Measurements from ENCODE around the gene ESM1. TPM values are rescaled to one million over a fixed set of nuclear protein-coding genes. Genes with fewer than 3 reads are reported as not detected.

The ESM1 gene
- 1 to 10 TPM; 1.6 to 3.9 TPM for total RNA-seq
- polyA plus RNA-seq (ENCODE audit: insufficient read length in 2 of 2) = 1 to 10 TPM; 1.1 to 1.3 TPM
- long read RNA-seq, donor 1 = 0 reads
- long read RNA-seq, donor 2 = 0 reads
- long read RNA-seq, donor 3 = 0 reads
- long read RNA-seq, donor 4, partial matches to known transcripts = 0 of 1 reads
- long read RNA-seq, donor 4, other reads (novel, unspliced or antisense) = 0 of 1 reads

GRCh38 chr5:54985301-54986268, at the start of gene ESM1:
Gene ESM1, minus strand, starts transcription at chr5:54985593. Its CDS starts 76 bp downstream, at chr5:54985517.
- Histone ChIP-seq H3K27me3 (ENCODE audit: control insufficient read depth, insufficient read depth, low read length) (no peaks in the 10 kb centered on the region), H3K4me1 (ENCODE audit: control insufficient read depth, insufficient read depth, low read length) (no peaks in the 10 kb centered on the region), H3K9me3 (ENCODE audit: control insufficient read depth, insufficient read depth, low read length) (no peaks in the 10 kb centered on the region), H3K27ac (ENCODE audit: low read depth, low read length) (no peak within 1 kb of the TSS), H3K4me3 (ENCODE audit: low read depth, low read length) (no peak within 1 kb of the TSS), H3K36me3 (ENCODE audit: control insufficient read depth, insufficient read depth, low read length) (no peaks in the 10 kb centered on the region)
- DNase-seq (ENCODE audit: low read depth in 4 of 6, low spot score in 6 of 6) = peak in 2 of 6 donors; percentile 6 to 28
- 45% methylated on average over 18 of the region's 26 CpGs for WGBS (ENCODE audit: insufficient coverage)

- Histone ChIP-seq H3K4me1 (ENCODE audit: control insufficient read depth, insufficient read depth, low read length) (no peaks in the 10 kb centered on the region), H3K4me3 (ENCODE audit: low read depth, low read length) (no peak overlapping the region), H3K27ac (ENCODE audit: low read depth, low read length) (no peak overlapping the region), H3K27me3 (ENCODE audit: control insufficient read depth, insufficient read depth, low read length) (no peaks in the 10 kb centered on the region), H3K36me3 (ENCODE audit: control insufficient read depth, insufficient read depth, low read length) (no peaks in the 10 kb centered on the region), H3K9me3 (ENCODE audit: control insufficient read depth, insufficient read depth, low read length) (no peaks in the 10 kb centered on the region)
- no peak for DNase-seq (ENCODE audit: low read depth in 4 of 6, low spot score in 6 of 6)
- 78% methylated on average over 1 of the region's 4 CpGs for WGBS (ENCODE audit: insufficient coverage)
These were observed 48.2 kb upstream of the ESM1 start for GRCh38 chr5:55033568-55033967.

GRCh38 chr5:55031492-55031891, 46.1 kb upstream of the ESM1 start:
- no peaks in the 10 kb centered on the region for H3K27me3 ChIP-seq (ENCODE audit: control insufficient read depth, insufficient read depth, low read length)
- no peaks in the 10 kb centered on the region for H3K9me3 ChIP-seq (ENCODE audit: control insufficient read depth, insufficient read depth, low read length)
- no peak overlapping the region for H3K4me3 ChIP-seq (ENCODE audit: low read depth, low read length)
- H3K27ac ChIP-seq (ENCODE audit: low read depth, low read length) = no peak overlapping the region
- no peak for DNase-seq (ENCODE audit: low read depth in 4 of 6, low spot score in 6 of 6)
- no peaks in the 10 kb centered on the region for H3K4me1 ChIP-seq (ENCODE audit: control insufficient read depth, insufficient read depth, low read length)
- no peaks in the 10 kb centered on the region for H3K36me3 ChIP-seq (ENCODE audit: control insufficient read depth, insufficient read depth, low read length)
- 100% methylated on average over 1 of the region's 5 CpGs for WGBS (ENCODE audit: insufficient coverage)

- 80% methylated on average over 10 of the region's 10 CpGs for WGBS (ENCODE audit: insufficient coverage)
These were observed 45.4 kb upstream of the ESM1 start for GRCh38 chr5:55030676-55031369.

GRCh38 chr5:55030220-55030619, 44.8 kb upstream of the ESM1 start:
- DNase-seq (ENCODE audit: low read depth in 4 of 6, low spot score in 6 of 6) = peak in 1 of 6 donors; percentile 9
- WGBS (ENCODE audit: insufficient coverage) = 0% methylated on average over 1 of the region's 2 CpGs
- Histone ChIP-seq H3K4me3 (ENCODE audit: low read depth, low read length) (no peak overlapping the region), H3K27ac (ENCODE audit: low read depth, low read length) (no peak overlapping the region), H3K4me1 (ENCODE audit: control insufficient read depth, insufficient read depth, low read length) (no peaks in the 10 kb centered on the region), H3K9me3 (ENCODE audit: control insufficient read depth, insufficient read depth, low read length) (no peaks in the 10 kb centered on the region), H3K27me3 (ENCODE audit: control insufficient read depth, insufficient read depth, low read length) (no peaks in the 10 kb centered on the region), H3K36me3 (ENCODE audit: control insufficient read depth, insufficient read depth, low read length) (no peaks in the 10 kb centered on the region)

More at GRCh38 chr5:55030676-55031369, 45.4 kb upstream of the ESM1 start:
- H3K4me3 ChIP-seq (ENCODE audit: low read depth, low read length) = no peak overlapping the region
- no peaks in the 10 kb centered on the region for H3K27me3 ChIP-seq (ENCODE audit: control insufficient read depth, insufficient read depth, low read length)
- DNase-seq (ENCODE audit: low read depth in 4 of 6, low spot score in 6 of 6) = peak in 1 of 6 donors; percentile 8
- no peaks in the 10 kb centered on the region for H3K4me1 ChIP-seq (ENCODE audit: control insufficient read depth, insufficient read depth, low read length)
- H3K36me3 ChIP-seq (ENCODE audit: control insufficient read depth, insufficient read depth, low read length) = no peaks in the 10 kb centered on the region
- H3K9me3 ChIP-seq (ENCODE audit: control insufficient read depth, insufficient read depth, low read length) = no peaks in the 10 kb centered on the region
- no peak overlapping the region for H3K27ac ChIP-seq (ENCODE audit: low read depth, low read length)

GRCh38 chr5:55027595-55027994, 42.2 kb upstream of the ESM1 start:
- DNase-seq (ENCODE audit: low read depth in 4 of 6, low spot score in 6 of 6) = no peak
- Histone ChIP-seq H3K27me3 (ENCODE audit: control insufficient read depth, insufficient read depth, low read length) (no peaks in the 10 kb centered on the region), H3K27ac (ENCODE audit: low read depth, low read length) (no peak overlapping the region), H3K4me1 (ENCODE audit: control insufficient read depth, insufficient read depth, low read length) (no peaks in the 10 kb centered on the region), H3K4me3 (ENCODE audit: low read depth, low read length) (no peak overlapping the region), H3K36me3 (ENCODE audit: control insufficient read depth, insufficient read depth, low read length) (no peaks in the 10 kb centered on the region), H3K9me3 (ENCODE audit: control insufficient read depth, insufficient read depth, low read length) (no peaks in the 10 kb centered on the region)
- 100% methylated on average over 1 of the region's 3 CpGs for WGBS (ENCODE audit: insufficient coverage)

- Histone ChIP-seq H3K4me3 (ENCODE audit: low read depth, low read length) (no peak overlapping the region), H3K27ac (ENCODE audit: low read depth, low read length) (no peak overlapping the region), H3K9me3 (ENCODE audit: control insufficient read depth, insufficient read depth, low read length) (no peaks in the 10 kb centered on the region), H3K4me1 (ENCODE audit: control insufficient read depth, insufficient read depth, low read length) (no peaks in the 10 kb centered on the region), H3K36me3 (ENCODE audit: control insufficient read depth, insufficient read depth, low read length) (no peaks in the 10 kb centered on the region), H3K27me3 (ENCODE audit: control insufficient read depth, insufficient read depth, low read length) (no peaks in the 10 kb centered on the region)
- no peak for DNase-seq (ENCODE audit: low read depth in 4 of 6, low spot score in 6 of 6)
- WGBS (ENCODE audit: insufficient coverage) = 86% methylated on average over 1 of the region's 2 CpGs
These were observed 37.1 kb upstream of the ESM1 start for GRCh38 chr5:55022450-55022849.

GRCh38 chr5:55021821-55022220, 36.4 kb upstream of the ESM1 start:
- no peaks in the 10 kb centered on the region for H3K4me1 ChIP-seq (ENCODE audit: control insufficient read depth, insufficient read depth, low read length)
- H3K9me3 ChIP-seq (ENCODE audit: control insufficient read depth, insufficient read depth, low read length) = no peaks in the 10 kb centered on the region
- peak in 3 of 6 donors; percentile 6 to 32 (median 7) for DNase-seq (ENCODE audit: low read depth in 4 of 6, low spot score in 6 of 6)
- no peaks in the 10 kb centered on the region for H3K27me3 ChIP-seq (ENCODE audit: control insufficient read depth, insufficient read depth, low read length)
- 71% methylated on average over 3 of the region's 4 CpGs for WGBS (ENCODE audit: insufficient coverage)
- H3K4me3 ChIP-seq (ENCODE audit: low read depth, low read length) = no peak overlapping the region
- peak overlapping the region; percentile 0 for H3K27ac ChIP-seq (ENCODE audit: low read depth, low read length)
- no peaks in the 10 kb centered on the region for H3K36me3 ChIP-seq (ENCODE audit: control insufficient read depth, insufficient read depth, low read length)

GRCh38 chr5:55021410-55021809, 36.0 kb upstream of the ESM1 start:
- no peaks in the 10 kb centered on the region for H3K4me1 ChIP-seq (ENCODE audit: control insufficient read depth, insufficient read depth, low read length)
- H3K4me3 ChIP-seq (ENCODE audit: low read depth, low read length) = no peak overlapping the region
- no peaks in the 10 kb centered on the region for H3K27me3 ChIP-seq (ENCODE audit: control insufficient read depth, insufficient read depth, low read length)
- no peaks in the 10 kb centered on the region for H3K9me3 ChIP-seq (ENCODE audit: control insufficient read depth, insufficient read depth, low read length)
- peak in 2 of 6 donors; percentile 28 to 62 for DNase-seq (ENCODE audit: low read depth in 4 of 6, low spot score in 6 of 6)
- H3K36me3 ChIP-seq (ENCODE audit: control insufficient read depth, insufficient read depth, low read length) = no peaks in the 10 kb centered on the region
- peak overlapping the region; percentile 58 for H3K27ac ChIP-seq (ENCODE audit: low read depth, low read length)
- 57% methylated on average over 6 of the region's 6 CpGs for WGBS (ENCODE audit: insufficient coverage)

Data from spinal cord (tissue), 10 donors.